Measurements from ENCODE around the gene TPX2.

The TPX2 gene

GRCh38 chr20:31835977-31836852, 97.1 kb downstream of the TPX2 start:
- no peak overlapping the region for H3K4me2 ChIP-seq (ENCODE audit: low read length)
- no peaks in the 10 kb centered on the region for H4K20me1 ChIP-seq (ENCODE audit: insufficient read depth, low read length)
- H3K27me3 ChIP-seq (ENCODE audit: insufficient read depth, low read length) = no peaks in the 10 kb centered on the region
- TF ChIP-seq, protein P1, sequence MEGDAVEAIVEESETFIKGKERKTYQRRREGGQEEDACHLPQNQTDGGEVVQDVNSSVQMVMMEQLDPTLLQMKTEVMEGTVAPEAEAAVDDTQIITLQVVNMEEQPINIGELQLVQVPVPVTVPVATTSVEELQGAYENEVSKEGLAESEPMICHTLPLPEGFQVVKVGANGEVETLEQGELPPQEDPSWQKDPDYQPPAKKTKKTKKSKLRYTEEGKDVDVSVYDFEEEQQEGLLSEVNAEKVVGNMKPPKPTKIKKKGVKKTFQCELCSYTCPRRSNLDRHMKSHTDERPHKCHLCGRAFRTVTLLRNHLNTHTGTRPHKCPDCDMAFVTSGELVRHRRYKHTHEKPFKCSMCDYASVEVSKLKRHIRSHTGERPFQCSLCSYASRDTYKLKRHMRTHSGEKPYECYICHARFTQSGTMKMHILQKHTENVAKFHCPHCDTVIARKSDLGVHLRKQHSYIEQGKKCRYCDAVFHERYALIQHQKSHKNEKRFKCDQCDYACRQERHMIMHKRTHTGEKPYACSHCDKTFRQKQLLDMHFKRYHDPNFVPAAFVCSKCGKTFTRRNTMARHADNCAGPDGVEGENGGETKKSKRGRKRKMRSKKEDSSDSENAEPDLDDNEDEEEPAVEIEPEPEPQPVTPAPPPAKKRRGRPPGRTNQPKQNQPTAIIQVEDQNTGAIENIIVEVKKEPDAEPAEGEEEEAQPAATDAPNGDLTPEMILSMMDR (IDR thresholded peaks at IDR 0.05; ENCODE audit: low read length) = no peak
- no peak for TF ChIP-seq EZH2 (IDR thresholded peaks at IDR 0.05; ENCODE audit: borderline replicate concordance, low read length)
- H3K27ac ChIP-seq (ENCODE audit: low read depth, low read length, poor library complexity, severe bottlenecking) = no peak overlapping the region
- no peak overlapping the region for H3K9ac ChIP-seq (ENCODE audit: low read length)
- no peaks in the 10 kb centered on the region for H3K4me1 ChIP-seq (ENCODE audit: insufficient read depth, low read length, severe bottlenecking)
- H3K9me3 ChIP-seq (ENCODE audit: low read length) = no peaks in the 10 kb centered on the region
- no peaks in the 10 kb centered on the region for H3K9me2 ChIP-seq (ENCODE audit: low read depth, low read length)
- no peak overlapping the region for H3K4me3 ChIP-seq (ENCODE audit: low read depth, low read length, poor library complexity, severe bottlenecking)
- H3K36me3 ChIP-seq (ENCODE audit: insufficient read depth, low read length) = no peaks in the 10 kb centered on the region
- H3F3A ChIP-seq (ENCODE audit: insufficient read depth, low read length) = no peaks in the 10 kb centered on the region
- H2AFZ ChIP-seq (ENCODE audit: low read length) = no peak overlapping the region
- H3K79me2 ChIP-seq (ENCODE audit: insufficient read depth, low read length) = no peaks in the 10 kb centered on the region

- H3K36me3 ChIP-seq (ENCODE audit: insufficient read depth, low read length) = no peaks in the 10 kb centered on the region
- H3K27ac ChIP-seq (ENCODE audit: low read depth, low read length, poor library complexity, severe bottlenecking) = no peak overlapping the region
- no peaks in the 10 kb centered on the region for H3F3A ChIP-seq (ENCODE audit: insufficient read depth, low read length)
- no peaks in the 10 kb centered on the region for H4K20me1 ChIP-seq (ENCODE audit: insufficient read depth, low read length)
- H3K9ac ChIP-seq (ENCODE audit: low read length) = no peak overlapping the region
- no peaks in the 10 kb centered on the region for H3K27me3 ChIP-seq (ENCODE audit: insufficient read depth, low read length)
- H3K4me1 ChIP-seq (ENCODE audit: insufficient read depth, low read length, severe bottlenecking) = no peaks in the 10 kb centered on the region
- no peak overlapping the region for H2AFZ ChIP-seq (ENCODE audit: low read length)
- no peaks in the 10 kb centered on the region for H3K9me3 ChIP-seq (ENCODE audit: low read length)
- H3K9me2 ChIP-seq (ENCODE audit: low read depth, low read length) = no peaks in the 10 kb centered on the region
- no peaks in the 10 kb centered on the region for H3K79me2 ChIP-seq (ENCODE audit: insufficient read depth, low read length)
- H3K4me2 ChIP-seq (ENCODE audit: low read length) = no peak overlapping the region
- TF ChIP-seq, protein P1 (IDR thresholded peaks at IDR 0.05; ENCODE audit: low read length) = no peak
- no peak for TF ChIP-seq EZH2 (IDR thresholded peaks at IDR 0.05; ENCODE audit: borderline replicate concordance, low read length)
- H3K4me3 ChIP-seq (ENCODE audit: low read depth, low read length, poor library complexity, severe bottlenecking) = no peak overlapping the region
These were observed 97.9 kb downstream of the TPX2 start for GRCh38 chr20:31836853-31837608.

GRCh38 chr20:31837896-31838397, 98.9 kb downstream of the TPX2 start:
- Histone ChIP-seq H3K27ac (ENCODE audit: low read depth, low read length, poor library complexity, severe bottlenecking) (no peak overlapping the region), H3F3A (ENCODE audit: insufficient read depth, low read length) (no peaks in the 10 kb centered on the region), H3K4me2 (ENCODE audit: low read length) (no peak overlapping the region), H3K9me2 (ENCODE audit: low read depth, low read length) (no peaks in the 10 kb centered on the region), H3K4me1 (ENCODE audit: insufficient read depth, low read length, severe bottlenecking) (no peaks in the 10 kb centered on the region), H3K79me2 (ENCODE audit: insufficient read depth, low read length) (no peaks in the 10 kb centered on the region), H3K9ac (ENCODE audit: low read length) (no peak overlapping the region), H3K27me3 (ENCODE audit: insufficient read depth, low read length) (no peaks in the 10 kb centered on the region), H3K9me3 (ENCODE audit: low read length) (no peaks in the 10 kb centered on the region), H3K36me3 (ENCODE audit: insufficient read depth, low read length) (no peaks in the 10 kb centered on the region), H4K20me1 (ENCODE audit: insufficient read depth, low read length) (no peaks in the 10 kb centered on the region), H3K4me3 (ENCODE audit: low read depth, low read length, poor library complexity, severe bottlenecking) (no peak overlapping the region), H2AFZ (ENCODE audit: low read length) (no peak overlapping the region)
- TF ChIP-seq, protein P1 (IDR thresholded peaks at IDR 0.05; ENCODE audit: low read length) = no peak
- no peak for TF ChIP-seq EZH2 (IDR thresholded peaks at IDR 0.05; ENCODE audit: borderline replicate concordance, low read length)
